Measurements from ENCODE around the gene WHRN. TPM values are rescaled to one million over a fixed set of nuclear protein-coding genes. Genes with fewer than 3 reads are reported as not detected.

WHRN gene
- total RNA-seq, 2 donors from 2014 or later, result 6.1 to 7.0 TPM

- ATAC-seq (no peak), DNase-seq (no peak)
- intact Hi-C loops (cut with DNase I, micrococcal nuclease), result no loop called here
Measured at GRCh38 chr9:114432323-114433067, 72.8 kb downstream of the WHRN start.

- intact Hi-C loops (cut with DNase I, micrococcal nuclease), result no loop called here
- ATAC-seq (no peak), DNase-seq (no peak)
Measured at GRCh38 chr9:114431770-114432169, 73.5 kb downstream of the WHRN start.

- intact Hi-C loops (cut with DNase I, micrococcal nuclease), result no loop called here
- ATAC-seq (no peak), DNase-seq (no peak)
Measured at GRCh38 chr9:114431003-114431402, 74.3 kb downstream of the WHRN start.

- ATAC-seq (no peak), DNase-seq (no peak)
- intact Hi-C loops (cut with DNase I, micrococcal nuclease), result no loop called here
Measured at GRCh38 chr9:114430457-114430856, 74.8 kb downstream of the WHRN start.

- intact Hi-C loops (cut with DNase I, micrococcal nuclease), result no loop called here
- no peak for ATAC-seq
Measured at GRCh38 chr9:114429488-114429887, 75.8 kb downstream of the WHRN start.

GRCh38 chr9:114428466-114428865 is 76.8 kb downstream of the WHRN start:
- no peak for DNase-seq
- ATAC-seq, result no peak
- intact Hi-C loops (cut with DNase I, micrococcal nuclease), result no loop called here

More at GRCh38 chr9:114429488-114429887, 75.8 kb downstream of the WHRN start:
- no peak for DNase-seq

- ATAC-seq (no peak), DNase-seq (no peak)
- intact Hi-C loops (cut with DNase I, micrococcal nuclease), result no loop called here
Measured at GRCh38 chr9:114427644-114428043, 77.6 kb downstream of the WHRN start.

GRCh38 chr9:114426046-114426948 is 79.0 kb downstream of the WHRN start:
- intact Hi-C loops (cut with DNase I, micrococcal nuclease), result no loop called here
- ATAC-seq (no peak), DNase-seq (no peak)

- ATAC-seq, result no peak
- DNase-seq, result no peak
- intact Hi-C loops (cut with DNase I, micrococcal nuclease), result no loop called here
Measured at GRCh38 chr9:114425126-114425525, 80.1 kb downstream of the WHRN start.

GRCh38 chr9:114424126-114424525 is 81.1 kb downstream of the WHRN start:
- intact Hi-C loops (cut with DNase I, micrococcal nuclease), result no loop called here
- ATAC-seq (no peak), DNase-seq (no peak)

GRCh38 chr9:114423181-114423580 is 82.1 kb downstream of the WHRN start:
- intact Hi-C loops (cut with DNase I, micrococcal nuclease), result no loop called here

GRCh38 chr9:114421147-114421546 is 84.1 kb downstream of the WHRN start:
- no peak for DNase-seq
- intact Hi-C loops (cut with DNase I, micrococcal nuclease), result no loop called here

More at GRCh38 chr9:114423181-114423580, 82.1 kb downstream of the WHRN start:
- DNase-seq (no peak), ATAC-seq (no peak)

GRCh38 chr9:114419796-114420195 is 85.5 kb downstream of the WHRN start:
- intact Hi-C loops (cut with DNase I, micrococcal nuclease), result loop anchor here in 1 of 2 donors (10.0 kb wide), 1 partner anchor 235 kb away; the partner anchor contains the start of gene TEX53
- no peak for DNase-seq
- no peak for ATAC-seq

More at GRCh38 chr9:114421147-114421546, 84.1 kb downstream of the WHRN start:
- ATAC-seq, result no peak

GRCh38 chr9:114418053-114418452 is 87.2 kb downstream of the WHRN start:
- ATAC-seq (no peak), DNase-seq (no peak)
- intact Hi-C loops (cut with DNase I, micrococcal nuclease), result loop anchor here in 1 of 2 donors (10.0 kb wide), 1 partner anchor 237 kb away; the partner anchor contains the start of gene TEX53

GRCh38 chr9:114417511-114417910 is 87.8 kb downstream of the WHRN start:
- ATAC-seq, result no peak
- DNase-seq, result no peak
- intact Hi-C loops (cut with DNase I, micrococcal nuclease), result loop anchor here in 1 of 2 donors (10.0 kb wide), 1 partner anchor 237 kb away; the partner anchor contains the start of gene TEX53

GRCh38 chr9:114416906-114417305 is 88.4 kb downstream of the WHRN start:
- ATAC-seq, result no peak
- intact Hi-C loops (cut with DNase I, micrococcal nuclease), result loop anchor here in 1 of 2 donors (10.0 kb wide), 1 partner anchor 238 kb away; the partner anchor contains the start of gene TEX53
- no peak for DNase-seq

GRCh38 chr9:114416290-114416689 is 89.0 kb downstream of the WHRN start:
- ATAC-seq (no peak), DNase-seq (no peak)
- intact Hi-C loops (cut with DNase I, micrococcal nuclease), result loop anchor here in 1 of 2 donors (10.0 kb wide), 1 partner anchor 239 kb away; the partner anchor contains the start of gene TEX53

- DNase-seq (no peak), ATAC-seq (no peak)
- intact Hi-C loops (cut with DNase I, micrococcal nuclease), result loop anchor here in 1 of 2 donors (10.0 kb wide), 1 partner anchor 240 kb away; the partner anchor contains the start of gene TEX53
Measured at GRCh38 chr9:114414346-114414745, 90.9 kb downstream of the WHRN start.

GRCh38 chr9:114413861-114414301 is 91.4 kb downstream of the WHRN start:
- DNase-seq (no peak), ATAC-seq (no peak)
- intact Hi-C loops (cut with DNase I, micrococcal nuclease), result loop anchor here in 1 of 2 donors (10.0 kb wide), 1 partner anchor 241 kb away; the partner anchor contains the start of gene TEX53

Data from left colon (tissue), 2 donors.